H9 (cell line): ENCODE data around the gene SLC34A3. TPM values are rescaled to one million over a fixed set of nuclear protein-coding genes. Genes with fewer than 3 reads are reported as not detected.

Experiments
- DNase-seq: peaks from one replicate; pipeline ENCODE4 v3.0.0-alpha.2; 2017
- H2AFZ ChIP-seq: one replicate; pipeline ENCODE4 v1.6.1; 2013; ENCODE audit warnings: mild to moderate bottlenecking, low read length, control low read depth, moderate library complexity
- H2AK5ac ChIP-seq: 2 replicates; pipeline ENCODE4 v1.6.1; 2013; ENCODE audit warnings: low read length, control low read depth, mixed read lengths; ENCODE audit not compliant: insufficient read length
- H2BK120ac ChIP-seq: one replicate; pipeline ENCODE4 v1.6.1; 2013; ENCODE audit warnings: low read depth, mild to moderate bottlenecking, low read length, control low read depth, inconsistent platforms; ENCODE audit not compliant: poor library complexity, severe bottlenecking
- H2BK12ac ChIP-seq: 2 replicates; pipeline ENCODE4 v1.6.1; 2013; ENCODE audit warnings: low read length, control low read depth, mixed read lengths, low read depth; ENCODE audit not compliant: insufficient read length
- H2BK15ac ChIP-seq: 2 replicates; pipeline ENCODE4 v1.6.1; 2013; ENCODE audit warnings: low read depth, low read length, control low read depth
- H2BK20ac ChIP-seq: one replicate; pipeline ENCODE4 v1.6.1; 2013; ENCODE audit warnings: low read depth, mild to moderate bottlenecking, low read length, control low read depth, inconsistent platforms; ENCODE audit not compliant: poor library complexity, severe bottlenecking
- H2BK5ac ChIP-seq: 2 replicates; pipeline ENCODE4 v1.6.1; 2013; ENCODE audit warnings: low read length, control low read depth, mixed read lengths; ENCODE audit not compliant: insufficient read length
- H3K14ac ChIP-seq: 2 replicates; pipeline ENCODE4 v1.6.1; 2013; ENCODE audit warnings: low read length, control low read depth; ENCODE audit not compliant: insufficient read depth
- H3K18ac ChIP-seq: 2 replicates; pipeline ENCODE4 v1.6.1; 2013; ENCODE audit warnings: low read depth, mild to moderate bottlenecking, mixed read lengths, low read length, control low read depth; ENCODE audit not compliant: insufficient read length
- H3K23ac ChIP-seq: 2 replicates; pipeline ENCODE4 v1.6.1; 2013; ENCODE audit warnings: low read length, control low read depth, mixed read lengths, low read depth; ENCODE audit not compliant: insufficient read length
- H3K23me2 ChIP-seq: 2 replicates; pipeline ENCODE4 v1.6.1; 2013; ENCODE audit warnings: low read depth, mild to moderate bottlenecking, mixed read lengths, low read length, control low read depth; ENCODE audit not compliant: insufficient read length, poor library complexity, severe bottlenecking
- H3K27ac ChIP-seq: 2 replicates; pipeline ENCODE4 v1.5.1; 2013; ENCODE audit warnings: low read length, control low read depth, mixed read lengths, low read depth; ENCODE audit not compliant: insufficient read length
- H3K27me3 ChIP-seq: 2 replicates; pipeline ENCODE4 v1.6.1; 2013; ENCODE audit warnings: low read length, control low read depth, inconsistent platforms; ENCODE audit not compliant: insufficient read depth
- H3K4ac ChIP-seq: 2 replicates; pipeline ENCODE4 v1.6.1; 2013; ENCODE audit warnings: low read depth, mild to moderate bottlenecking, control low read depth, inconsistent platforms, low read length, moderate library complexity
- H3K4me1 ChIP-seq: 2 replicates; pipeline ENCODE4 v1.6.1; 2013; ENCODE audit warnings: low read length, control low read depth, inconsistent platforms; ENCODE audit not compliant: insufficient read depth
- H3K4me2 ChIP-seq: 2 replicates; pipeline ENCODE4 v1.6.1; 2013; ENCODE audit warnings: low read length, control low read depth, mixed read lengths; ENCODE audit not compliant: insufficient read length, insufficient read depth
- H3K56ac ChIP-seq: 2 replicates; pipeline ENCODE4 v1.6.1; 2013; ENCODE audit warnings: low read depth, mild to moderate bottlenecking, mixed read lengths, low read length, control low read depth; ENCODE audit not compliant: insufficient read length
- H3K79me1 ChIP-seq: 2 replicates; pipeline ENCODE4 v1.6.1; 2013; ENCODE audit warnings: low read depth, mild to moderate bottlenecking, moderate library complexity, low read length, control low read depth, inconsistent platforms; ENCODE audit not compliant: insufficient read depth, poor library complexity, severe bottlenecking
- H3K79me2 ChIP-seq: 2 replicates; pipeline ENCODE4 v1.6.1; 2013; ENCODE audit warnings: low read length, control low read depth, inconsistent platforms; ENCODE audit not compliant: insufficient read depth
- H3K9ac ChIP-seq: 2 replicates; pipeline ENCODE4 v1.6.1; 2013; ENCODE audit warnings: low read length, control low read depth, mixed read lengths; ENCODE audit not compliant: insufficient read length; ENCODE audit errors: extremely low read depth
- H3K9me3 ChIP-seq: one replicate; pipeline ENCODE4 v1.6.1; 2013; ENCODE audit warnings: low read depth, low read length, inconsistent platforms; ENCODE audit not compliant: control insufficient read depth
- H3T11ph ChIP-seq: one replicate; pipeline ENCODE4 v1.6.1; 2013; ENCODE audit warnings: mild to moderate bottlenecking, low read length, control low read depth, inconsistent platforms
- H4K20me1 ChIP-seq: one replicate; pipeline ENCODE4 v1.6.1; 2013; ENCODE audit not compliant: control insufficient read depth, insufficient read length, insufficient read depth
- H4K5ac ChIP-seq: 2 replicates; pipeline ENCODE4 v1.6.1; 2013; ENCODE audit warnings: low read depth, mild to moderate bottlenecking, mixed read lengths, low read length, control low read depth; ENCODE audit not compliant: insufficient read length
- H4K8ac ChIP-seq: replicated peaks from 2 replicates; pipeline ENCODE4 v1.6.1; 2013; ENCODE audit warnings: low read length, control low read depth, mixed read lengths, low read depth; ENCODE audit not compliant: insufficient read length
- H4K91ac ChIP-seq: 2 replicates; pipeline ENCODE4 v1.6.1; 2013; ENCODE audit warnings: low read depth, mild to moderate bottlenecking, moderate library complexity, mixed read lengths, low read length, control low read depth; ENCODE audit not compliant: insufficient read length
- H3K27ac Mint-ChIP-seq, 3 experiments: 2 replicates in 2 of 3; 3 replicates in 1 of 3; pipeline ENCODE4 v1.8.0; 2020 to 2021; ENCODE audit warnings: mixed read lengths in 3 of 3, mild to moderate bottlenecking in 1 of 3, moderate library complexity in 1 of 3
- H3K27me3 Mint-ChIP-seq: 2 replicates; pipeline ENCODE4 v1.8.0; 2021; ENCODE audit warnings: low read depth, mild to moderate bottlenecking, moderate library complexity, mixed read lengths
- H3K36me3 Mint-ChIP-seq, 3 experiments: 2 replicates in 2 of 3; 3 replicates in 1 of 3; pipeline ENCODE4 v1.8.0; 2020 to 2021; ENCODE audit warnings: low read depth in 3 of 3, mixed read lengths in 3 of 3; ENCODE audit not compliant: insufficient read depth in 1 of 3
- H3K4me1 Mint-ChIP-seq, 2 experiments: 2 replicates each; pipeline ENCODE4 v1.8.0; 2020; ENCODE audit warnings: mixed read lengths in 2 of 2
- H3K4me3 Mint-ChIP-seq, 2 experiments: 2 replicates in 1 of 2; 3 replicates in 1 of 2; pipeline ENCODE4 v1.8.0; 2020 to 2021; ENCODE audit warnings: mild to moderate bottlenecking in 2 of 2, mixed read lengths in 2 of 2, moderate library complexity in 1 of 2
- H3K9me3 Mint-ChIP-seq, 2 experiments: 2 replicates in 1 of 2; 3 replicates in 1 of 2; pipeline ENCODE4 v1.8.0; 2020; ENCODE audit warnings: mild to moderate bottlenecking in 2 of 2, mixed read lengths in 2 of 2, moderate library complexity in 1 of 2
- WGBS: extraction: QIAGEN DNeasy Blood & Tissue Kit; methylation state at CpG from one replicate; pipeline ENCODE4 v1.1.7; 2013; ENCODE audit warnings: missing lambda C conversion rate, low lambda C conversion rate, mixed read lengths; ENCODE audit not compliant: insufficient read length; ENCODE audit errors: extremely low coverage; 5-methylcytosine and 5-hydroxymethylcytosine counted together
- total RNA-seq: library from RNA; stranded (reverse); gene quantifications from 2 replicates; pipeline ENCODE4 v1.2.1, GENCODE V29; 2021
- TF ChIP-seq, protein P1 (sequence below): fragments of 200-600 bp; sonication (generic); conservative IDR thresholded peaks from 3 replicates; pipeline ENCODE4 v1.8.0; 2021; ENCODE audit warnings: antibody characterized with exemption, mild to moderate bottlenecking

SLC34A3 gene
- total RNA-seq, 1 experiment from 2014 or later, result not detected

DNA sequence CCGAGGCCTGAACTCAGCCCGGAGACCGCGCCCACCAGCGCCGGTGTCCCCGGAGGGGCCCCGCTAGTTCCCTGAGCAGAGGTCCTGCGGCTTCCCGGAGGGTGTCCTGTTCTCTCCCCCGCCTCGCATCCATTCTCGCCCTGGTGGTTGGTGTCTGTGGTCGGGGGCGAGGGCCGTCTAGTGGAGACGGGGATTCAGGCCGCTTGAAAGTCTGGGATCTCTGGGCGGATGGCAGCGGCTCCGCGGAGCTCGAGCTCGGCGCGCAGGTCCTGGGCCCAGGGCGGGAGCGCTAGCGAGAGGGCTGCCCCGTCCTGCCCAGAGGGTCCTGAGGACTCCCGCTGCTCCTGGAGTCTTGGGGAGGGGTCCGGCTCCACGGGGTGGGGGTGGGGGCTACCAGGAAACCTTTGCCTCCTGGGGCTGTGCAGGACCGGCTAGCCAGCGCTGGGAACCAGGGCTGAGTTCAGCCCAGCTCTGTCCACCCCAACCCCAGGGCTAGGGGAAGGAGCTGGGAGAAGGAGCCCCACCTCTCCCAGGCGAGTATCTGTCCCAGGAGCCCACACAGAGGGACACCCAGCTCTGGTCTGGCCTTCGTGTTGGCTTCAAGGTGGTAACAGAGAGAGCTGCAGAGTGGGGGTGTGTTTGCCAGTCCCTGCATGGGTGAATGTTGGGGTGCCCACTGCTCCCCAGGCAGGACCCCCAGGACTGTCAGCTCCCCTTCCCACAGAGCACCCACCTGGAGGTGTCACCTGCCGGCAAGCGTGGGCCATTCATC lies 50.8 kb downstream of the SLC34A3 start:
- Histone ChIP-seq H2AK5ac (no peak overlapping the region), H3K27ac (no peak overlapping the region), H3K56ac (no peak overlapping the region), H2BK12ac (no peak overlapping the region), H3K14ac (peak overlapping the region; percentile 37; the same call in 1 of the 2 replicates), H3K27me3 (no peaks in the 10 kb centered on the region), H3K9me3 (no peaks in the 10 kb centered on the region), H4K8ac (no peak overlapping the region), H2BK20ac (no peak overlapping the region), H3K23me2 (peaks cover 12% of the 10 kb centered on the region), H3K79me1 (no peaks in the 10 kb centered on the region), H4K91ac (no peak overlapping the region), H3K79me2 (no peaks in the 10 kb centered on the region), H3K18ac (no peak overlapping the region), H3K4ac (no peak overlapping the region), H3K9ac (no peak overlapping the region), H4K20me1 (no peaks in the 10 kb centered on the region), H3K23ac (no peak overlapping the region), H2BK5ac (no peak overlapping the region), H2BK15ac (no peak overlapping the region; the same call in 1 of the 2 replicates), H3K4me2 (peak overlapping the region; percentile 38), H3K4me1 (no peaks in the 10 kb centered on the region), H2AFZ (no peak overlapping the region), H3T11ph (no peak overlapping the region), H4K5ac (no peak overlapping the region), H2BK120ac (no peak overlapping the region)
- TF ChIP-seq, protein P1, sequence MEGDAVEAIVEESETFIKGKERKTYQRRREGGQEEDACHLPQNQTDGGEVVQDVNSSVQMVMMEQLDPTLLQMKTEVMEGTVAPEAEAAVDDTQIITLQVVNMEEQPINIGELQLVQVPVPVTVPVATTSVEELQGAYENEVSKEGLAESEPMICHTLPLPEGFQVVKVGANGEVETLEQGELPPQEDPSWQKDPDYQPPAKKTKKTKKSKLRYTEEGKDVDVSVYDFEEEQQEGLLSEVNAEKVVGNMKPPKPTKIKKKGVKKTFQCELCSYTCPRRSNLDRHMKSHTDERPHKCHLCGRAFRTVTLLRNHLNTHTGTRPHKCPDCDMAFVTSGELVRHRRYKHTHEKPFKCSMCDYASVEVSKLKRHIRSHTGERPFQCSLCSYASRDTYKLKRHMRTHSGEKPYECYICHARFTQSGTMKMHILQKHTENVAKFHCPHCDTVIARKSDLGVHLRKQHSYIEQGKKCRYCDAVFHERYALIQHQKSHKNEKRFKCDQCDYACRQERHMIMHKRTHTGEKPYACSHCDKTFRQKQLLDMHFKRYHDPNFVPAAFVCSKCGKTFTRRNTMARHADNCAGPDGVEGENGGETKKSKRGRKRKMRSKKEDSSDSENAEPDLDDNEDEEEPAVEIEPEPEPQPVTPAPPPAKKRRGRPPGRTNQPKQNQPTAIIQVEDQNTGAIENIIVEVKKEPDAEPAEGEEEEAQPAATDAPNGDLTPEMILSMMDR, result no peak
- Mint-ChIP-seq H3K4me3 (peak overlapping the region; percentile 58 to 77), H3K36me3 (peaks cover 0 to 1% (median 0%) of the 10 kb centered on the region in 3 experiments; a peak in 1 of 7 replicates), H3K9me3 (no peaks in the 10 kb centered on the region; a peak in 2 of 5 replicates), H3K27me3 (peaks cover 21% of the 10 kb centered on the region), H3K27ac (no peak overlapping the region), H3K4me1 (peaks cover 7 to 10% of the 10 kb centered on the region in 2 experiments)
- peak; percentile 51 for DNase-seq
- WGBS, result no CpG with 5 or more reads among the region's 39 CpGs

Other genes starting within 250 kb of the SLC34A3 start
- gene LCNL1, start 247.9 kb upstream of the SLC34A3 start, total RNA-seq, result 0.18 and 0.20 TPM in 2 replicates
- 46.8 and 51.2 TPM in 2 replicates for gene PAXX, start 238.5 kb upstream of the SLC34A3 start, total RNA-seq
- gene CLIC3, start 234.3 kb upstream of the SLC34A3 start, total RNA-seq, result 0.29 and 0.31 TPM in 2 replicates
- gene ABCA2, start 202.7 kb upstream of the SLC34A3 start, total RNA-seq, result 15.2 and 22.4 TPM in 2 replicates
- not detected in 2 replicates for gene FUT7, start 198.8 kb upstream of the SLC34A3 start, total RNA-seq
- gene NPDC1, start 184.7 kb upstream of the SLC34A3 start, total RNA-seq, result 51.8 and 57.6 TPM in 2 replicates
- gene ENTPD2, start 176.8 kb upstream of the SLC34A3 start, total RNA-seq, result 4.0 and 5.1 TPM in 2 replicates
- gene SAPCD2, start 160.3 kb upstream of the SLC34A3 start, total RNA-seq, result 29.8 and 30.0 TPM in 2 replicates
- 5.6 and 6.6 TPM in 2 replicates for gene UAP1L1, start 153.4 kb upstream of the SLC34A3 start, total RNA-seq
- 32.7 and 34.9 TPM in 2 replicates for gene MAN1B1, start 143.9 kb upstream of the SLC34A3 start, total RNA-seq
- 27.3 and 29.4 TPM in 2 replicates for gene DPP7, start 116.2 kb upstream of the SLC34A3 start, total RNA-seq
- 2.0 and 2.9 TPM in 2 replicates for gene GRIN1, start 91.7 kb upstream of the SLC34A3 start, total RNA-seq
- gene LRRC26, start 60.9 kb upstream of the SLC34A3 start, total RNA-seq, result 0.55 and 0.96 TPM in 2 replicates
- not detected in 2 replicates for gene TMEM210, start 58.8 kb upstream of the SLC34A3 start, total RNA-seq
- gene ANAPC2, start 42.3 kb upstream of the SLC34A3 start, total RNA-seq, result 54.8 and 54.9 TPM in 2 replicates
- gene SSNA1, start 42.2 kb upstream of the SLC34A3 start, total RNA-seq, result 69.2 and 69.4 TPM in 2 replicates
- 30.7 and 32.0 TPM in 2 replicates for gene TPRN, start 30.2 kb upstream of the SLC34A3 start, total RNA-seq
- 34.1 and 35.5 TPM in 2 replicates for gene TMEM203, start 25.3 kb upstream of the SLC34A3 start, total RNA-seq
- gene NDOR1, start 25.2 kb upstream of the SLC34A3 start, total RNA-seq, result 44.1 and 45.3 TPM in 2 replicates
- 7.7 and 8.1 TPM in 2 replicates for gene RNF208, start 8.7 kb upstream of the SLC34A3 start, total RNA-seq
- gene CYSRT1, start 5.7 kb upstream of the SLC34A3 start, total RNA-seq, result 1.0 and 1.9 TPM in 2 replicates
- 0.15 and 0.20 TPM in 2 replicates for gene RNF224, start 3.4 kb upstream of the SLC34A3 start, total RNA-seq
- 378 and 386 TPM in 2 replicates for gene TUBB4B, start 10.4 kb downstream of the SLC34A3 start, total RNA-seq
- not detected in 2 replicates for gene STPG3, start 20.4 kb downstream of the SLC34A3 start, total RNA-seq
- 71.4 and 71.7 TPM in 2 replicates for gene NELFB, start 24.4 kb downstream of the SLC34A3 start, total RNA-seq
- 5.9 and 6.2 TPM in 2 replicates for gene TOR4A, start 46.8 kb downstream of the SLC34A3 start, total RNA-seq
- gene NRARP, start 71.4 kb downstream of the SLC34A3 start, total RNA-seq, result 22.8 and 23.8 TPM in 2 replicates
- 13.5 and 15.3 TPM in 2 replicates for gene EXD3, start 192.3 kb downstream of the SLC34A3 start, total RNA-seq
- 1.8 and 2.0 TPM in 2 replicates for gene NOXA1, start 192.5 kb downstream of the SLC34A3 start, total RNA-seq
- gene ENTPD8, start 210.5 kb downstream of the SLC34A3 start, total RNA-seq, result 0.77 and 0.90 TPM in 2 replicates
- gene NSMF, start 228.4 kb downstream of the SLC34A3 start, total RNA-seq, result 46.3 and 51.0 TPM in 2 replicates